HepG2 (cell line): ENCODE results near the gene CSTB. TPM values are rescaled to one million over a fixed set of nuclear protein-coding genes. Genes with fewer than 3 reads are reported as not detected.

Source experiments
- ARHGAP35 ChIP-seq: sonication (generic); formaldehyde crosslinking; IDR thresholded peaks from 2 replicates; pipeline ENCODE4 v1.9.0; 2022; ENCODE audit warnings: mild to moderate bottlenecking, inconsistent platforms, moderate library complexity, missing genetic modification reagents, borderline replicate concordance
- ASH2L ChIP-seq: fragments of 300-600, 200-600 bp; sonication (generic); IDR thresholded peaks from 2 replicates; pipeline ENCODE4 v1.7.0; 2017; ENCODE audit warnings: low read depth, mild to moderate bottlenecking, moderate library complexity, mixed read lengths, low read length; ENCODE audit not compliant: insufficient read length
- BORCS8-MEF2B ChIP-seq: sonication (generic); formaldehyde crosslinking; IDR thresholded peaks from 2 replicates; pipeline ENCODE4 v1.8.0; 2022; ENCODE audit warnings: mild to moderate bottlenecking, missing genetic modification reagents
- KAT2B ChIP-seq: fragments of 150-350 bp; IDR thresholded peaks from 2 replicates; pipeline ENCODE4 v1.6.1; 2014; ENCODE audit warnings: low read depth, low read length, borderline replicate concordance
- MIER3 ChIP-seq: IDR thresholded peaks from 2 replicates; pipeline ENCODE4 v1.6.1; 2016; ENCODE audit warnings: missing compliant biosample characterization, borderline replicate concordance
- NFYB ChIP-seq: sonication (generic); formaldehyde crosslinking; IDR thresholded peaks from 2 replicates; pipeline ENCODE4 v1.4.0; 2020; ENCODE audit warnings: missing genetic modification reagents
- NR2F6 ChIP-seq, 2 experiments: IDR thresholded peaks; 2 replicates each; pipeline ENCODE4 v1.6.1; 2016; ENCODE audit warnings: antibody characterized with exemption in 1 of 2, mild to moderate bottlenecking in 1 of 2
- WIZ ChIP-seq: sonication (generic); formaldehyde crosslinking; IDR thresholded peaks from 2 replicates; pipeline ENCODE4 v1.5.1; 2020; ENCODE audit warnings: mild to moderate bottlenecking, missing genetic modification reagents
- ZFP36L1 ChIP-seq: sonication (generic); formaldehyde crosslinking; IDR thresholded peaks from 2 replicates; pipeline ENCODE4 v1.8.0; 2022; ENCODE audit warnings: mild to moderate bottlenecking, missing genetic modification reagents, moderate library complexity
- ZNF160 ChIP-seq: sonication (generic); formaldehyde crosslinking; IDR thresholded peaks from 2 replicates; pipeline ENCODE4 v1.8.0; 2022; ENCODE audit warnings: mild to moderate bottlenecking, inconsistent platforms, missing genetic modification reagents
- ZNF251 ChIP-seq: sonication (generic); formaldehyde crosslinking; IDR thresholded peaks from 2 replicates; pipeline ENCODE4 v1.9.0; 2021; ENCODE audit warnings: mild to moderate bottlenecking, missing genetic modification reagents
- ZNF382 ChIP-seq: sonication (generic); formaldehyde crosslinking; IDR thresholded peaks from 2 replicates; pipeline ENCODE4 v1.5.0; 2020; ENCODE audit warnings: missing genetic modification reagents, mild to moderate bottlenecking, borderline replicate concordance
- ZNF546 ChIP-seq: sonication (generic); formaldehyde crosslinking; conservative IDR thresholded peaks from 2 replicates; pipeline ENCODE4 v1.8.1; 2023; ENCODE audit warnings: mild to moderate bottlenecking, missing genetic modification reagents
- ZNF678 ChIP-seq: sonication (generic); formaldehyde crosslinking; IDR thresholded peaks from 2 replicates; pipeline ENCODE4 v1.4.0; 2020; ENCODE audit warnings: mild to moderate bottlenecking, missing genetic modification reagents
- polyA plus RNA-seq, 8 experiments: library from polyadenylated mRNA; depleted of rRNA in 3 of 8; stranded (reverse) in 7 of 8; unstranded in 1 of 8; fragments of >200 nt; fragmentation: Illumina TruSeq in 4 of 8; extraction: Trizol in 4 of 8; gene quantifications; 2 replicates each; pipeline versions ENCODE4 v1.2.1 to v1.2.3, GENCODE V29; 2011 to 2016; ENCODE audit warnings: low read depth in 4 of 8, missing spikeins in 1 of 8, mixed read lengths in 1 of 8; ENCODE audit not compliant: insufficient read depth in 1 of 8
- total RNA-seq, 5 experiments: library from RNA; depleted of rRNA; stranded (reverse); fragments of >200 nt; fragmentation: Illumina TruSeq; extraction: Trizol; gene quantifications; 2 replicates each; pipeline ENCODE4 v1.2.3, GENCODE V29; 2016; ENCODE audit warnings: low read depth in 1 of 5
- TF ChIP-seq, protein P1 (sequence below): sonication (generic); formaldehyde crosslinking; IDR thresholded peaks from 2 replicates; pipeline ENCODE4 v1.5.1; 2020; ENCODE audit warnings: missing genetic modification reagents, mild to moderate bottlenecking, borderline replicate concordance
- TF ChIP-seq, protein P2 (sequence below): sonication (generic); formaldehyde crosslinking; IDR thresholded peaks from 2 replicates; pipeline ENCODE4 v1.5.1; 2020; ENCODE audit warnings: missing genetic modification reagents, mild to moderate bottlenecking, borderline replicate concordance
- TF ChIP-seq, protein P3 (sequence below): sonication (generic); formaldehyde crosslinking; IDR thresholded peaks from 2 replicates; pipeline ENCODE4 v1.4.0; 2020; ENCODE audit warnings: missing genetic modification reagents, low read depth, mild to moderate bottlenecking, borderline replicate concordance
- TF ChIP-seq, protein P4 (sequence below): IDR thresholded peaks from 2 replicates; pipeline ENCODE4 v1.6.1; 2016; ENCODE audit warnings: mild to moderate bottlenecking, missing biosample characterization, missing genetic modification reagents
- TF ChIP-seq, protein P5 (sequence below): IDR thresholded peaks from 2 replicates; pipeline ENCODE4 v1.6.1; 2016; ENCODE audit warnings: low read depth, missing genetic modification reagents, missing compliant biosample characterization

CSTB gene
- total and polyA plus RNA-seq, 2 of the 13 experiments (the other 11 are each of a cell fraction or from before 2014, with no cell fraction given): 11.7 to 94.1 TPM

DNA sequence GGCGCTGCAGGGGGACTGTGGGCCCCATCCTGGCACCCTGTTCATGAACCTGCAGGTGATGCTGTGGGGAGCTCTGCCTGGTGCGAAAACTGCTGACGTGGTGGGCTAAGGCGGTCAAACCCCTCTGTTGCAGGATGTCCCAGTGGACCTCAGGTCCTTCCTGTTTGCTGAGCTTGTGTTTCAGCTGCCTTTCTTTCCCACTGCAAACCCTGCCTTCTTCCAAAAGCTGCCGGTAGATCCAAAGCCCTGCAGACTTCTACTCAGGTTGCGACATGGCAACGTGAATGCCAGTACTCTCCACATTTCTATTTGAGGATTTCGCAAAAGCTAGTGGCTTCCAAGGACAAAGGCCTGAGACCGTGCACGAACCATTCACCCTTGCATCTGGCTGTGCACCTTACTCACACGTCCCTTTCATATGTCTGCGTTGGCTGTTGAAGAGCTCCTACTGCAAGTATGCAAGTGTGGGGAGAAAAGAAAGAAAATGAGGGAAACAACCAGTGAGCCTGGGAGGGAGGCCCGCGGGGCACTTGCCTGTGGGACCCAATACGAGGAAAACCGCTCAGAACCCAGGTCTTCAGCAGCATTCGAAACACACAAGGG lies 7.1 kb upstream of the CSTB start (continued):
- TF ChIP-seq ZNF546 (CRISPR knock-in tag) (peak; percentile 40; the same call in 1 of the 2 replicates), ASH2L (peak; percentile 57), MIER3 (CRISPR knock-in tag) (peak; percentile 75; the same call in 1 of the 2 replicates), ZNF251 (CRISPR knock-in tag) (no peak), WIZ (CRISPR knock-in tag) (no peak; the same call in 1 of the 2 replicates), NR2F6 (IDR thresholded peaks at IDR 0.05) (peak; percentile 57), NR2F6 (CRISPR knock-in tag; IDR thresholded peaks at IDR 0.05) (peak; percentile 66), KAT2B (no peak), ZNF382 (CRISPR knock-in tag) (no peak), BORCS8-MEF2B (CRISPR knock-in tag) (peak; percentile 83), ZNF678 (CRISPR knock-in tag) (no peak), ZFP36L1 (CRISPR knock-in tag) (no peak), ZNF160 (CRISPR knock-in tag) (no peak), ARHGAP35 (CRISPR knock-in tag) (no peak), NFYB (CRISPR knock-in tag) (no peak)
- TF ChIP-seq, protein P1, sequence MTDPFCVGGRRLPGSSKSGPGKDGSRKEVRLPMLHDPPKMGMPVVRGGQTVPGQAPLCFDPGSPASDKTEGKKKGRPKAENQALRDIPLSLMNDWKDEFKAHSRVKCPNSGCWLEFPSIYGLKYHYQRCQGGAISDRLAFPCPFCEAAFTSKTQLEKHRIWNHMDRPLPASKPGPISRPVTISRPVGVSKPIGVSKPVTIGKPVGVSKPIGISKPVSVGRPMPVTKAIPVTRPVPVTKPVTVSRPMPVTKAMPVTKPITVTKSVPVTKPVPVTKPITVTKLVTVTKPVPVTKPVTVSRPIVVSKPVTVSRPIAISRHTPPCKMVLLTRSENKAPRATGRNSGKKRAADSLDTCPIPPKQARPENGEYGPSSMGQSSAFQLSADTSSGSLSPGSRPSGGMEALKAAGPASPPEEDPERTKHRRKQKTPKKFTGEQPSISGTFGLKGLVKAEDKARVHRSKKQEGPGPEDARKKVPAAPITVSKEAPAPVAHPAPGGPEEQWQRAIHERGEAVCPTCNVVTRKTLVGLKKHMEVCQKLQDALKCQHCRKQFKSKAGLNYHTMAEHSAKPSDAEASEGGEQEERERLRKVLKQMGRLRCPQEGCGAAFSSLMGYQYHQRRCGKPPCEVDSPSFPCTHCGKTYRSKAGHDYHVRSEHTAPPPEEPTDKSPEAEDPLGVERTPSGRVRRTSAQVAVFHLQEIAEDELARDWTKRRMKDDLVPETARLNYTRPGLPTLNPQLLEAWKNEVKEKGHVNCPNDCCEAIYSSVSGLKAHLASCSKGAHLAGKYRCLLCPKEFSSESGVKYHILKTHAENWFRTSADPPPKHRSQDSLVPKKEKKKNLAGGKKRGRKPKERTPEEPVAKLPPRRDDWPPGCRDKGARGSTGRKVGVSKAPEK (CRISPR knock-in tag): peak; percentile 38; the same call in 1 of the 2 replicates
- TF ChIP-seq, protein P2, sequence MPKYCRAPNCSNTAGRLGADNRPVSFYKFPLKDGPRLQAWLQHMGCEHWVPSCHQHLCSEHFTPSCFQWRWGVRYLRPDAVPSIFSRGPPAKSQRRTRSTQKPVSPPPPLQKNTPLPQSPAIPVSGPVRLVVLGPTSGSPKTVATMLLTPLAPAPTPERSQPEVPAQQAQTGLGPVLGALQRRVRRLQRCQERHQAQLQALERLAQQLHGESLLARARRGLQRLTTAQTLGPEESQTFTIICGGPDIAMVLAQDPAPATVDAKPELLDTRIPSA: no peak
- TF ChIP-seq, protein P3, sequence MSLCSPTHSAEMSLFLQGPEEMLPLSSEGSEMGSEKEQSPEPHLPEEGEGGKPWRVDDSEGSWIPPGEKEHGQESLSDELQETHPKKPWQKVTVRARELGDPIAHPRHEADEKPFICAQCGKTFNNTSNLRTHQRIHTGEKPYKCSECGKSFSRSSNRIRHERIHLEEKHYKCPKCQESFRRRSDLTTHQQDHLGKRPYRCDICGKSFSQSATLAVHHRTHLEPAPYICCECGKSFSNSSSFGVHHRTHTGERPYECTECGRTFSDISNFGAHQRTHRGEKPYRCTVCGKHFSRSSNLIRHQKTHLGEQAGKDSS (CRISPR knock-in tag): no peak
- TF ChIP-seq, protein P4, sequence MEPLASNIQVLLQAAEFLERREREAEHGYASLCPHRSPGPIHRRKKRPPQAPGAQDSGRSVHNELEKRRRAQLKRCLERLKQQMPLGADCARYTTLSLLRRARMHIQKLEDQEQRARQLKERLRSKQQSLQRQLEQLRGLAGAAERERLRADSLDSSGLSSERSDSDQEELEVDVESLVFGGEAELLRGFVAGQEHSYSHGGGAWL: no peak
- TF ChIP-seq, protein P5, sequence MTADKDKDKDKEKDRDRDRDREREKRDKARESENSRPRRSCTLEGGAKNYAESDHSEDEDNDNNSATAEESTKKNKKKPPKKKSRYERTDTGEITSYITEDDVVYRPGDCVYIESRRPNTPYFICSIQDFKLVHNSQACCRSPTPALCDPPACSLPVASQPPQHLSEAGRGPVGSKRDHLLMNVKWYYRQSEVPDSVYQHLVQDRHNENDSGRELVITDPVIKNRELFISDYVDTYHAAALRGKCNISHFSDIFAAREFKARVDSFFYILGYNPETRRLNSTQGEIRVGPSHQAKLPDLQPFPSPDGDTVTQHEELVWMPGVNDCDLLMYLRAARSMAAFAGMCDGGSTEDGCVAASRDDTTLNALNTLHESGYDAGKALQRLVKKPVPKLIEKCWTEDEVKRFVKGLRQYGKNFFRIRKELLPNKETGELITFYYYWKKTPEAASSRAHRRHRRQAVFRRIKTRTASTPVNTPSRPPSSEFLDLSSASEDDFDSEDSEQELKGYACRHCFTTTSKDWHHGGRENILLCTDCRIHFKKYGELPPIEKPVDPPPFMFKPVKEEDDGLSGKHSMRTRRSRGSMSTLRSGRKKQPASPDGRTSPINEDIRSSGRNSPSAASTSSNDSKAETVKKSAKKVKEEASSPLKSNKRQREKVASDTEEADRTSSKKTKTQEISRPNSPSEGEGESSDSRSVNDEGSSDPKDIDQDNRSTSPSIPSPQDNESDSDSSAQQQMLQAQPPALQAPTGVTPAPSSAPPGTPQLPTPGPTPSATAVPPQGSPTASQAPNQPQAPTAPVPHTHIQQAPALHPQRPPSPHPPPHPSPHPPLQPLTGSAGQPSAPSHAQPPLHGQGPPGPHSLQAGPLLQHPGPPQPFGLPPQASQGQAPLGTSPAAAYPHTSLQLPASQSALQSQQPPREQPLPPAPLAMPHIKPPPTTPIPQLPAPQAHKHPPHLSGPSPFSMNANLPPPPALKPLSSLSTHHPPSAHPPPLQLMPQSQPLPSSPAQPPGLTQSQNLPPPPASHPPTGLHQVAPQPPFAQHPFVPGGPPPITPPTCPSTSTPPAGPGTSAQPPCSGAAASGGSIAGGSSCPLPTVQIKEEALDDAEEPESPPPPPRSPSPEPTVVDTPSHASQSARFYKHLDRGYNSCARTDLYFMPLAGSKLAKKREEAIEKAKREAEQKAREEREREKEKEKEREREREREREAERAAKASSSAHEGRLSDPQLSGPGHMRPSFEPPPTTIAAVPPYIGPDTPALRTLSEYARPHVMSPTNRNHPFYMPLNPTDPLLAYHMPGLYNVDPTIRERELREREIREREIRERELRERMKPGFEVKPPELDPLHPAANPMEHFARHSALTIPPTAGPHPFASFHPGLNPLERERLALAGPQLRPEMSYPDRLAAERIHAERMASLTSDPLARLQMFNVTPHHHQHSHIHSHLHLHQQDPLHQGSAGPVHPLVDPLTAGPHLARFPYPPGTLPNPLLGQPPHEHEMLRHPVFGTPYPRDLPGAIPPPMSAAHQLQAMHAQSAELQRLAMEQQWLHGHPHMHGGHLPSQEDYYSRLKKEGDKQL (CRISPR knock-in tag): peak; percentile 49; the same call in 1 of the 2 replicates
